GM12801 (cell line): ENCODE data around the gene ADCY6.

Experiments
- CTCF ChIP-seq: IDR thresholded peaks from one replicate; pipeline ENCODE4 v1.5.1; 2011; ENCODE audit warnings: control low read depth; ENCODE audit not compliant: insufficient read length; ENCODE audit errors: extremely low read depth

The ADCY6 gene

GRCh38 chr12:48800971-48801370 is 12.1 kb upstream of the ADCY6 start:
- no peak for TF ChIP-seq CTCF

- no peak for TF ChIP-seq CTCF
These were observed 11.6 kb upstream of the ADCY6 start for GRCh38 chr12:48800457-48800856.

- no peak for TF ChIP-seq CTCF
These were observed 8.1 kb upstream of the ADCY6 start for GRCh38 chr12:48796976-48797375.

GRCh38 chr12:48795550-48796455 is 6.9 kb upstream of the ADCY6 start:
- TF ChIP-seq CTCF = peak; percentile 49

- TF ChIP-seq CTCF = no peak
These were observed 6.0 kb upstream of the ADCY6 start for GRCh38 chr12:48794870-48795269.

GRCh38 chr12:48793696-48794095 is 4.8 kb upstream of the ADCY6 start:
- no peak for TF ChIP-seq CTCF

GRCh38 chr12:48789858-48790326 is 1.0 kb upstream of the ADCY6 start:
- no peak for TF ChIP-seq CTCF
